Stimulated activated CD8-positive, alpha-beta memory T cell treated with anti-CD3 and anti-CD28 coated beads, Interleukin-12 subunit alpha, Interleukin-12 subunit beta, amount 100 ng/mL, for 24 hours (primary cell): ENCODE data around the gene RCHY1.
"Not testable (repeated sequence)": the region's sequence is repeated elsewhere in the genome, so short reads cannot be mapped to it uniquely, and the experiment has no call there.

Source experiments
- DNase-seq: peaks from one replicate; pipeline ENCODE4 v3.0.0-alpha.2; 2020; ENCODE audit errors: extremely low read depth

Gene RCHY1

GRCh38 chr4:75516144-75516543, 1.9 kb upstream of the RCHY1 start:
- no peak for DNase-seq

GRCh38 chr4:75514949-75515612, 878 bp upstream of the RCHY1 start:
- no peak for DNase-seq

- DNase-seq: no peak
These were observed 575 bp downstream of the RCHY1 start for GRCh38 chr4:75513526-75514130.

GRCh38 chr4:75512386-75513211, 1.6 kb downstream of the RCHY1 start:
- no peak for DNase-seq

GRCh38 chr4:75511841-75512240, 2.4 kb downstream of the RCHY1 start:
- no peak for DNase-seq

GRCh38 chr4:75509592-75509991, 4.6 kb downstream of the RCHY1 start:
- DNase-seq: not testable (repeated sequence)

GRCh38 chr4:75505630-75506029, 8.6 kb downstream of the RCHY1 start:
- no peak for DNase-seq

- DNase-seq: no peak
These were observed 11.5 kb downstream of the RCHY1 start for GRCh38 chr4:75502671-75503070.

- no peak for DNase-seq
These were observed 14.3 kb downstream of the RCHY1 start for GRCh38 chr4:75499900-75500299.

GRCh38 chr4:75498041-75498440, 16.2 kb downstream of the RCHY1 start:
- DNase-seq: no peak

GRCh38 chr4:75497133-75497532, 17.1 kb downstream of the RCHY1 start:
- DNase-seq: no peak

- no peak for DNase-seq
These were observed 17.8 kb downstream of the RCHY1 start for GRCh38 chr4:75496406-75496805.

- no peak for DNase-seq
These were observed 18.7 kb downstream of the RCHY1 start for GRCh38 chr4:75495476-75495875.

- no peak for DNase-seq
These were observed 19.6 kb downstream of the RCHY1 start for GRCh38 chr4:75494563-75494962.

- DNase-seq: no peak
These were observed 24.0 kb downstream of the RCHY1 start for GRCh38 chr4:75490155-75490554.

- no peak for DNase-seq
These were observed 30.0 kb downstream of the RCHY1 start for GRCh38 chr4:75484190-75484589.

GRCh38 chr4:75477201-75477600, 37.0 kb downstream of the RCHY1 start:
- no peak for DNase-seq

- no peak for DNase-seq
These were observed 43.5 kb downstream of the RCHY1 start for GRCh38 chr4:75470738-75471137.

- DNase-seq: no peak
These were observed 44.3 kb downstream of the RCHY1 start for GRCh38 chr4:75469896-75470295.

- DNase-seq: no peak
These were observed 56.8 kb downstream of the RCHY1 start for GRCh38 chr4:75457365-75457764.

GRCh38 chr4:75434105-75434504, 80.1 kb downstream of the RCHY1 start:
- no peak for DNase-seq

- no peak for DNase-seq
These were observed 81.5 kb downstream of the RCHY1 start for GRCh38 chr4:75432683-75433082.

GRCh38 chr4:75429208-75429607, 85.0 kb downstream of the RCHY1 start:
- DNase-seq: no peak
